Small intestine (tissue), 4 donors: Measurements from ENCODE around the gene MMP20. TPM values are rescaled to one million over a fixed set of nuclear protein-coding genes. Genes with fewer than 3 reads are reported as not detected.

Source experiments
- polyA plus RNA-seq, 4 donors: library from polyadenylated mRNA; stranded (reverse) in 3 of 4; unstranded in 1 of 4; fragments of 200-250 nt in 3 of 4; fragments of 120-200 nt in 1 of 4; gene quantifications; one replicate each; pipeline versions ENCODE4 v1.2.1 to v1.2.3, GENCODE V29; 2013
- donor health status: healthy with polysubstance abuse.
- donor health status: Bipolar disorder and iron deficiency.
- donor health status: healthy.

MMP20 gene
- polyA plus RNA-seq, 4 donors: 0.03 TPM; not detected in 3

Other genes starting within 250 kb of the MMP20 start
- gene TMEM123, start 172.6 kb downstream of the MMP20 start, polyA plus RNA-seq: 100 to 1,000 TPM in 1 of 4 donors, 10 to 100 TPM in 2, 1 to 10 TPM in 1; 5.1 to 130 (median 37.9) TPM
- under 1 TPM in 1 of 4 donors, not detected in 3; 0.36 TPM for gene MMP7, start 94.6 kb downstream of the MMP20 start, polyA plus RNA-seq
- gene MMP27, start 80.4 kb upstream of the MMP20 start, polyA plus RNA-seq: under 1 TPM in 2 of 4 donors, not detected in 2; 0.06 to 0.21 TPM
- gene MMP8, start 99.6 kb upstream of the MMP20 start, polyA plus RNA-seq: under 1 TPM in 3 of 4 donors, not detected in 1; 0.03 to 0.67 (median 0.18) TPM
- gene MMP10, start 155.3 kb upstream of the MMP20 start, polyA plus RNA-seq: 1 to 10 TPM in 1 of 4 donors, under 1 TPM in 1, not detected in 2; 0.37 to 4.9 TPM
- gene MMP1, start 172.8 kb upstream of the MMP20 start, polyA plus RNA-seq: 10 to 100 TPM in 1 of 4 donors, 1 to 10 TPM in 2, under 1 TPM in 1; 0.45 to 63.4 (median 3.7) TPM
- gene MMP3, start 218.3 kb upstream of the MMP20 start, polyA plus RNA-seq: 10 to 100 TPM in 1 of 4 donors, 1 to 10 TPM in 1, under 1 TPM in 1, not detected in 1; 0.03 to 28.2 (median 1.1) TPM
- 1 to 10 TPM in 1 of 4 donors, under 1 TPM in 1, not detected in 2; 0.81 to 3.3 TPM for gene MMP12, start 249.7 kb upstream of the MMP20 start, polyA plus RNA-seq